Measurements from ENCODE around the gene GRIK4.

GRIK4 gene

DNA sequence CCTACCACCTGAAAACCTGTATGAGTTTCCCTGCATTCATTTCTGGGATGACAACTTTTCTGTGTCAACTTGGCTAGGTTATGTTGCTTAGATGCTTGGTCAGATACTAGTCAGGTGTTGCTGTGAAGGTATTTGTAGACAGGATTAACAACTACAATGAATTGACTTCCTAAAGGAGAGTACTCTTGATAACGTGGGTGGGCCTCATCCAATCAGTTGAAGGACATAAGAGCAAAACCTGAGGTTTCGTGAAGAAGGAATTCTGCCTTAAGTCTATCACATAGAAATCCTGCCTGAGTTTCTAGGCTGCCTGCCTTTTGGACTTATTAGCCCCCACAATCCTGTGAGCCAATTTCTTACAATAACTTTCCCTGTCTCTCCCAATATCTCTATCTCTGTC lies 431.2 kb downstream of the GRIK4 start:
- DNase-seq (ENCODE audit: low read depth in 2 of 2), result no peak
- TF ChIP-seq, protein P1, sequence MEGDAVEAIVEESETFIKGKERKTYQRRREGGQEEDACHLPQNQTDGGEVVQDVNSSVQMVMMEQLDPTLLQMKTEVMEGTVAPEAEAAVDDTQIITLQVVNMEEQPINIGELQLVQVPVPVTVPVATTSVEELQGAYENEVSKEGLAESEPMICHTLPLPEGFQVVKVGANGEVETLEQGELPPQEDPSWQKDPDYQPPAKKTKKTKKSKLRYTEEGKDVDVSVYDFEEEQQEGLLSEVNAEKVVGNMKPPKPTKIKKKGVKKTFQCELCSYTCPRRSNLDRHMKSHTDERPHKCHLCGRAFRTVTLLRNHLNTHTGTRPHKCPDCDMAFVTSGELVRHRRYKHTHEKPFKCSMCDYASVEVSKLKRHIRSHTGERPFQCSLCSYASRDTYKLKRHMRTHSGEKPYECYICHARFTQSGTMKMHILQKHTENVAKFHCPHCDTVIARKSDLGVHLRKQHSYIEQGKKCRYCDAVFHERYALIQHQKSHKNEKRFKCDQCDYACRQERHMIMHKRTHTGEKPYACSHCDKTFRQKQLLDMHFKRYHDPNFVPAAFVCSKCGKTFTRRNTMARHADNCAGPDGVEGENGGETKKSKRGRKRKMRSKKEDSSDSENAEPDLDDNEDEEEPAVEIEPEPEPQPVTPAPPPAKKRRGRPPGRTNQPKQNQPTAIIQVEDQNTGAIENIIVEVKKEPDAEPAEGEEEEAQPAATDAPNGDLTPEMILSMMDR (IDR thresholded peaks at IDR 0.05; ENCODE audit: low read depth, low read length), result no peak
- H3K4me3 ChIP-seq (replicated peaks in 1 of 2; ENCODE audit: low read depth in 2 of 2, low read length in 2 of 2), result no peak overlapping the region

GRCh38 chr11:120945042-120945441 lies 433.5 kb downstream of the GRIK4 start:
- no peak for DNase-seq (ENCODE audit: low read depth in 2 of 2)
- TF ChIP-seq, protein P1 (IDR thresholded peaks at IDR 0.05; ENCODE audit: low read depth, low read length), result peak; percentile 32
- H3K4me3 ChIP-seq (replicated peaks in 1 of 2; ENCODE audit: low read depth in 2 of 2, low read length in 2 of 2), result no peak overlapping the region

GRCh38 chr11:120950880-120951279 lies 439.3 kb downstream of the GRIK4 start:
- no peak for DNase-seq (ENCODE audit: low read depth in 2 of 2)
- H3K4me3 ChIP-seq (replicated peaks in 1 of 2; ENCODE audit: low read depth in 2 of 2, low read length in 2 of 2), result no peak overlapping the region
- TF ChIP-seq, protein P1 (IDR thresholded peaks at IDR 0.05; ENCODE audit: low read depth, low read length), result no peak

DNA sequence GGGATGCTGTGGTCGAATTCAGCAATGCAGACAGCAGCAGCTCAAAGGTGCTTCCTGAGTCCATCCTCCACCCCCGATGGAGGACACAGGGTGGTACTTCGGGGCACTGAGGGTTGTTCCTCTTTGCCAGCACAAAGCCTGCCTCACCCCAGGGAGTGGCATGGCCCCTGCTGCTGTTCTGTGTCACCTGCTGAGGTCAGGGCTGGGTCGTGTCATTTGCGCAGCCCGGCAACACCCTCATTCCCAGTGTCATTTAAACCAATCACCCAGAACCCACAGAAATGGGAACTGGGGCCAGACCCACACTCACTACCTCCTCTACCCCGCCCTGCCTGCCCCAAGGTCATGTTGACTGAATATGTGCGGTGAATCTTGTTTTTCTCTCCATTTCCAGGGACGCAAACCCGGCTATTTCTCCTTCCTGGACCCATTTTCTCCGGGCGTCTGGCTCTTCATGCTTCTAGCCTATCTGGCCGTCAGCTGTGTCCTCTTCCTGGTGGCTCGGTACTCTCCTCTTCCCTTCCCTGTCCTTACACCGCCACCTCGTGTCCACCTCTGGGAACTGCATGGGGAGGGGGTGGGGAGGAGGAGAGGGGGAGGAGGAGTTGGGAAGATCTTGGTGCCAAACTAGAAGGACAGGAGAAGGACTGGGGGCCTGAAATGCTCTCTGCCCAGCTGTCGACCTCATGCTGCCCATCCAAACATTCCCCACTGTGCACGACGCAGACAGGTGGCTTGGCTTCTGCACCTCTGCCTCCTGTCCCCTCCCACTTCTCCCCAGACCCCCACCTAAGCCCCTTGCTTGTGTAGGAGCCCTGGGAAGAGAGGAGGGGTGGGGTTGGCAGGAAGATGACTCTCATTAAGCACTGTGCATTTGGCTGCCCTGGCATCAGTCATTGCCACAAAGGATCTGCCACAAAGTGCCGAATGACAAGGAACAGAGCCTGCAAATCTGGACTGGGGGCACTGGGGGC lies 441.2 kb downstream of the GRIK4 start:
- DNase-seq (ENCODE audit: low read depth in 2 of 2), result peak; percentile 70 to 78
- TF ChIP-seq, protein P1 (IDR thresholded peaks at IDR 0.05; ENCODE audit: low read depth, low read length), result peak; percentile 83
- no peak overlapping the region for H3K4me3 ChIP-seq (replicated peaks in 1 of 2; ENCODE audit: low read depth in 2 of 2, low read length in 2 of 2)

GRCh38 chr11:120954381-120954780 lies 442.8 kb downstream of the GRIK4 start:
- TF ChIP-seq, protein P1 (IDR thresholded peaks at IDR 0.05; ENCODE audit: low read depth, low read length), result no peak
- H3K4me3 ChIP-seq (replicated peaks in 1 of 2; ENCODE audit: low read depth in 2 of 2, low read length in 2 of 2), result no peak overlapping the region
- DNase-seq (ENCODE audit: low read depth in 2 of 2), result no peak

DNA sequence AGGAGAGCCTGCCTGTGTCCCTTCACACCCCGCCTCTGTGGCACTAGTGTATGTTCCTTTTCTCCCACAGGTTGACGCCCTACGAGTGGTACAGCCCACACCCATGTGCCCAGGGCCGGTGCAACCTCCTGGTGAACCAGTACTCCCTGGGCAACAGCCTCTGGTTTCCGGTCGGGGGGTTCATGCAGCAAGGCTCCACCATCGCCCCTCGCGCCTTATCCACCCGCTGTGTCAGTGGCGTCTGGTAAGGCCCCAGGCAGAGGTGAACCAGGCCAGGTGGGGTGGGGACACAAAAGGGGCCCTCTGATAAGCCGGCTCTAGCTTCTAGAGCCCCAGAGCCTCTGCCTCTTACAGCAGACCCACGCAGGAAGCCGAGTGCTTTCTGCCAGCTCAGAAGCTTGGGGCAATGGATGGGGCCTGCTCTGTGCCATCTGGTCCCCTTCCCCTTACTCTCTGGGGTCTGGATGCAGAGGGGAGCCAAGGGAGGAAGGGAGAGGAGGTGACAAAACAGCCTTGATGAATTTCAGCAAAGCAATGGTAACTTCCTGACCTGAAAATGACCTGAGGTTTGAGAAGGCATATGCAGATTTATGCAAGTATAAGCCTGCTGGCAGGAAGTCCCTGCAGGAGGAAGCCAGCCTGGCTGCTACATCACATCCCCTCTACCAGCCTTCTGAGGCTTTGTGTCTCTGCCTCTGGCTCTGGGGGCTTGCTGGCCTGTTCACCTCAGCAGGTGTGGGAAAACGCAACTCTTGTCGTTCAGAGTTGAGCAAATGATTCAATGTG lies 445.4 kb downstream of the GRIK4 start:
- no peak for DNase-seq (ENCODE audit: low read depth in 2 of 2)
- no peak overlapping the region for H3K4me3 ChIP-seq (replicated peaks in 1 of 2; ENCODE audit: low read depth in 2 of 2, low read length in 2 of 2)
- TF ChIP-seq, protein P1 (IDR thresholded peaks at IDR 0.05; ENCODE audit: low read depth, low read length), result no peak

Data from cardiac fibroblast (primary cell).